ENCODE data around the gene VPREB3. TPM values are rescaled to one million over a fixed set of nuclear protein-coding genes. Genes with fewer than 3 reads are reported as not detected.
A peak's percentile ranks its signal among the peaks of the same experiment; 100 is the strongest.

The VPREB3 gene, protein sequence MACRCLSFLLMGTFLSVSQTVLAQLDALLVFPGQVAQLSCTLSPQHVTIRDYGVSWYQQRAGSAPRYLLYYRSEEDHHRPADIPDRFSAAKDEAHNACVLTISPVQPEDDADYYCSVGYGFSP
- total RNA-seq = not detected

DNA sequence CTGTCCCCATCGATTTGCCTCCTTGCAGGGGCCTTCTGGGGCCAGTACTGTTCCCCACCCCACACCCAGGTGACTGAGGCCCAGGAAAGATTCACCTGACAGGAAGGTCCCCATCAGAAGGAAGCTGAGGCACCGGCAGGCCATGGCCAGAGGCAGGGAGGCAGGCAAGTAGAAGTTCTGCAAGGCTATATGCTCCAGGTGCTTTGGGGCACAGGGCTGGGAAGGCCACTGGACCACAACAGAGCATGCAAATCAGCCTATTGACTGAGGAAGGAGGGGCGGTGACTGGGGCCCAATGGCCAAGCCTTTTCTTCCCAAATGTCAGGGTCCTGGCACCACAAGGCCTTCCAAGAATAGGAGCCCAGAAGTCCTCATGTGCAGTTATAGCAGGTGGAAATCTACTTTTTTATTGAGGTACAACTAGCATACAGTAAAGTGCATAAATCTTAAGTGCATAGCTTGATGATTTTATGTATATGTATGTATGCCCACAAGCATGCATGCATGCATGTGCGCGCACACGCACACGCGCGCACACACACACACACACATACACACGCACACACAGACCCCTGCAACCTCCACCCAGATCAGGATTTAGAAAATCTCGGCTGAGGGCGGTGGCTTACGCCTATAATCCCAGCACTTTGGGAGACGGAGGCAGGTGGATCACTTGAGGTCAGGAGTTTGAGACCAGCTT lies at the start of gene VPREB3:
Gene VPREB3, minus strand, starts transcription at position 206 of the 700 bp plus-strand sequence. Its CDS starts 62 bp downstream, at position 144.
- DNase-seq = no peak

GRCh38 chr22:23803001-23803819 lies 49.0 kb upstream of the VPREB3 start:
- DNase-seq = no peak

DNA sequence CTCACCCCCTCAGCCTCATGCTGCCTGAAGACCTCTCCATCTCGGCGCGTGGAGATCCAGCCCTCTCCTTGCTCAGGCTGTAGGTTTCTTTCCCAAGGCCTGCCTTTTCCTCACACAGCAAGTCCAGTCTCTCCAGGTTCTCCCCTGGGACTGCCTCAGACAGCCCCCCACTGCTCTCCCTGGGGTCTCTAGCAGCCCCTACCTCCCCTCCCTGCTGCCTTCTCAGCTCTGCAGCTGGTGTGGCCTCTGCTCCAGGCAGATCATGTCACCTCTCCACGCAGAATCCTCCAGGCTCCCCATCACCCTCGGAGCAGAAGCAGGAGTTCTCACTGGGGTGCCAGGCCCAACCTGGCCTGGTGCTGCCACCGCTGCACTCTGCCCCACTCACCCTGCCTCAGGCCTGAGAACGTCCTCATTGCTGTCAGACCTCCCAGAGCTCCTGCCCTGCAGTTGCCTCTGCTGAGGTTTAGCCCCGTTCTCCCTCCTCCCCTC lies 47.7 kb upstream of the VPREB3 start:
- DNase-seq = no peak

- no peak for DNase-seq
Measured at GRCh38 chr22:23801238-23801821, 47.1 kb upstream of the VPREB3 start.

DNA sequence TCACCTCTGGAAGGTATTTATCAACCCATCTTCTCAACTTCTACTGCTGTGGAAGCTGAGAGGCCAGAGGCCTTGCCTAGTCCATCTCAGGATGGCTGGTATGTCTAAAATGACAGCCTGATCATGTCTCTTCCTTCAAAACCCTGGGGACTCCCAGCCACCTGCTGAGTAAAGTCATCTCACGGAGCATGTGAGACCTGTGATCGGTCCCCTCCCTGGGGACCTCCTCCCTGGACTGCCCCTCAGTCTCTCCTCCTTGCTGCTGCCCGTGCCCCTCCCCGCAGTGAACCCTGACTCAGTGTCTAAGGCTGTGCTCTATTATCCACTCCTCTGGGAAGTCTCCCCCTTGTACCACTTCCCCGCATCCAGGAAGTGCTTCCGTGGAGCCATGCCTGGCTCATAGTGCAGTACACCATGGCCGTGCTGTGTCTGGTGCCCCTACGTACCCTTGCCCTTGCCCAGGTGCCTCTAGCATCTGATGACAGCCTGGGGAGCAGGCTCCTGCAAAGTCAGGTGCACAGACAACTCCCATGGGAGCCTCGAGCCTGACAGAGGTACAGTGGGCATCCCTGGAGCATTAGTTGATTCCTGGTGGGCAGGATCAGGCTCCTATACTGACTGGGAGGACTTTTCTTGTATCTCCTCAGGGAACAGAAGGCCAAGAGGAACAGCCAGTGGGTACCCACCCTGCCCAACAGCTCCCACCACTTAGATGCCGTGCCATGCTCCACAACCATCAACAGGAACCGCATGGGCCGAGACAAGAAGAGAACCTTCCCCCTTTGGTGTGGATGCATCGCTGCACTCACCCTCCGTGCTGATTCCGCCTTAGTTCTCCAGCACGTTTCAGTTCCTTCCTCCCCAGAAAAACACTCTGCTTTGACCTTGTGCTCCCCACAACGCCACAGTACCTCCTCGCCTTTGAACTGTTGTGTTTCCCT lies 46.3 kb upstream of the VPREB3 start:
- no peak for DNase-seq

DNA sequence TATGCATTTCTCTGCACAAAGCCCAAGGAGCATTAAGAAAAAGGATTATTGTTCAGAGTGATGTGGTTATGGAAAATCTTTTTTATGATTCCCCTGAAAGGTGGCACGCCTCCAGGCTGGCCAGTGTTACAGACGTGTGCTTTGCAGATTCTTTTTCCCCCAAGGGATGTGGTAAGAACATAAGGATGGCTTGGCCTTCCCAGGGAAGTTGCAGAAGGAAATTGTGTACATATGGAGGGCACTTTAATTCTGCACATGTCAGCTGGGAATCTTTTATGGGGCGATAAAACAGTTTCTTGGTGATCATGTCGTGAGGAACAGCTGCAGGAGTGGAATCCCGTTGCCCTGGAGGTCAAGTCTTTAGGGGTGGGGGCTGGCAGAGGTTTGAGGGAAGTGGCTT lies 42.2 kb upstream of the VPREB3 start:
- DNase-seq = peak; percentile 75

DNA sequence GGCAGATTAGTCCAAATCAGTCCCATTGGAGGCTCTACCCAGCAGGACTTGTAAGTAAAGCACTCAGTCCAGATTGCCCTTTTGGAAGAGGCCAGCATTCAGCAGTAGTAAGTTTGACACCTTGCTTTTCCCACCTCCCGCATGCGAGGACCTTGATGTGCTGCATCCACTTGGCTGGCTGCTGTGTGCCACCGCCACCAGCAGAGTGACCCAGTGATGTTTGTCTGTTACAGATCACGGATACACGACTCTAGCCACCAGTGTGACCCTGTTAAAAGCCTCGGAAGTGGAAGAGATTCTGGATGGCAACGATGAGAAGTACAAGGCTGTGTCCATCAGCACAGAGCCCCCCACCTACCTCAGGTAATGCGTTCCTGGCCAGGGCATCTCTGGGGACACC lies 39.1 kb upstream of the VPREB3 start:
- no peak for DNase-seq

DNA sequence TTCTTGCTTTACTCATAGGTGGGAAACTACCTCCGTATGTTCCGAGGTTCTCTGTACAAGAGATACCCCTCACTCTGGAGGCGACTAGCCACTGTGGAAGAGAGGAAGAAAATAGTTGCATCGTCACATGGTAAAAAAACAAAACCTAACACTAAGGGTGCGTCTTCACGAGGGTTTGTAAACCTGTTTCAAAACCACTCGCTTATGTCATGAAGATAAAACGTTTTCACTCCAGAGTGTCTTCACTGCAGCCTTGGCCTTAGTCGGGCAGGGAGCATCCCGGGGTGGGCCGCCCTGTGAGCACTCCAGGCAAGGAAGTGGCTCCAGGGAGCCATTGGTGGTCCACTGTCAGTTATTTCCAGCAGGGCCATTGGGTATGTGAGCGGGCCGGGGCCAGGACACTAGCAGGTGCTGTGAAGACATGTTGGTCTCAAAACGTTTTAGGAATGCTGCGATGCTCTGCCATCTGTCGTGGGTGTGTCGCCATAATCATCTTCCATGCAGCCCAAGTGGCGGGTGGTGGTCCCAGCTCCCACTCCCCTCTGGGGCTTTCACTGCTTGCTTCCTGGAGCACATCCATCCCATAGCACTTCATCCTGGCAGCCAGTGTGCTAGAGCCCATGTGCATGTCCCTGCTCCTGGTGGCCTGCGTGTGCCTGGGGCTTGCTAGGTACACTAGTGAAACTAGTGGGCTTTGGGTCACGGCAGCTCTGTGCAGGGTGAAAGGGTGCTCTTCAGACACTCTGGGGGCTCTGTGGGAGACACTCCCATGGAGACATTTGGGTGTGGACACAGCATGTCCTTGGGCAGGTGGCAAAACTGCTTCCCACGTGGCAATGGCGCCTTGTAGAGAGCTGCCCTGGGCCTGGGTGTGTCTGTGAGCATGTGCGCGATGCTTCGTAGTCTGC lies 37.8 kb upstream of the VPREB3 start:
- no peak for DNase-seq

- peak; percentile 90 for DNase-seq
Measured at GRCh38 chr22:23790819-23791737, 36.9 kb upstream of the VPREB3 start.

DNA sequence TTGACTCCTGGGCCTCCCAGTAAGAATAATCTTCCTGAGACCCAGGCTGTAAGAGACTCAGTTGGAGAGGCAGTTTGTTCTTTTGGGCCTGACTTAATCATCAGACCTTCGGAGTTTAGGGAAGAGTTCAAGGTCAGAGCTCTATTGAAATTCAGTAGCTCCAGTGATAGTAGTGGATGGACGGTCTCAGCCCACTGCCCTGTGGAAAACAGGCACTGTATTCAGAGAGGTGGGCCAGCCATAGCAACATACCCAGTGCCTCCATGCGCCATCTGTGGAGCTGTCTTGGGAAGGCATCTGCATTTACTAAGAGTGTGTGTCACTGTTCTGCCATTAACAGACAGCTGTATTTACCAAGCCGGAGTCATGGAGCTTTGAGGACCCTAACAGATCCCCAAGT lies 35.4 kb upstream of the VPREB3 start:
- no peak for DNase-seq

- no peak for DNase-seq
Measured at GRCh38 chr22:23789121-23789520, 34.9 kb upstream of the VPREB3 start.

- no peak for DNase-seq
Measured at GRCh38 chr22:23787910-23788309, 33.7 kb upstream of the VPREB3 start.

DNA sequence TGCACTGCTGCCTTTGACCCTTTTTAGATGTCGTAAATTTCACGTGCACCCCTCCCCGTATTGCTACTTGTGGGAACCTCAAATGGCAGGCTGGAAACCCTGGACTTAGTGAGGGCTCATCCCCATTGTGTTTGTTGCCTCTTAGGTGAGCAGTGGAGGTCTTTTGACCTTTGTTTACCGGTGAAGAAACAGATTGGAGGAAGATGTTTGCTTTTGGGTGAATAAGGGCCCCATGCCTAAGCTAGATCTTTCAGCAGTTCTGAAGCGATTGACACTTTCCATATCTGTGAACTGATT lies 33.3 kb upstream of the VPREB3 start:
- no peak for DNase-seq

DNA sequence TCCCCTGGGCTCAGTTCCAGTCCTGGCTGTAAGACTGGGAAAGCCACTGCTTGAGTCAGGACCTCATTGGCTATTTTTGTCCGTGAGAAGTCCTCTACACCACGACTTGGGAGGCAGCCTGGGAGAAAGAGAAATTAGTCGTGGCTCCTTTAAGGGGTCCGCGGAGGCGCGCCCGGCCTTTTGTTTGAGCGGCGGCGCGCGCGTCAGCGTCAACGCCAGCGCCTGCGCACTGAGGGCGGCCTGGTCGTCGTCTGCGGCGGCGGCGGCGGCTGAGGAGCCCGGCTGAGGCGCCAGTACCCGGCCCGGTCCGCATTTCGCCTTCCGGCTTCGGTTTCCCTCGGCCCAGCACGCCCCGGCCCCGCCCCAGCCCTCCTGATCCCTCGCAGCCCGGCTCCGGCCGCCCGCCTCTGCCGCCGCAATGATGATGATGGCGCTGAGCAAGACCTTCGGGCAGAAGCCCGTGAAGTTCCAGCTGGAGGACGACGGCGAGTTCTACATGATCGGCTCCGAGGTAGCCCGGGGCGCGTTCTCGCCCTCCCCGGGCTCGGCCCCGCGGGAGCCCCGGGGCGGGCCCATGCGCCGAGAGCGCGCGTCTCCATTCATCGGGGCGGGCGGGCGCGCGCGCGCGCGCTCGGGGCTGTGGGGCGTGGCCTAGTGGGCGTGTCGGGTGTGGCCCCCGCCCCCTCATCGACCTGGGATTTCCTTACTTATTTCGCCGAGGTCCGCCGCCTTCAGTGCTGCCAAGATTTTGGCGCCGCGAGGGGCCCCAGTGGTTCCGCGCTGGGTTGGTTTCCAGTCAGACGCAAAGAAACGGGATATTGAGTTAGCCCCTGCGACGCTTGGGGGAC lies 32.8 kb upstream of the VPREB3 start, which contains the start of gene SMARCB1:
Gene SMARCB1, plus strand, starts transcription at position 215 of the 848 bp plus-strand sequence. Its CDS starts 204 bp downstream, at position 419.
- peak; percentile 80 for DNase-seq

DNA sequence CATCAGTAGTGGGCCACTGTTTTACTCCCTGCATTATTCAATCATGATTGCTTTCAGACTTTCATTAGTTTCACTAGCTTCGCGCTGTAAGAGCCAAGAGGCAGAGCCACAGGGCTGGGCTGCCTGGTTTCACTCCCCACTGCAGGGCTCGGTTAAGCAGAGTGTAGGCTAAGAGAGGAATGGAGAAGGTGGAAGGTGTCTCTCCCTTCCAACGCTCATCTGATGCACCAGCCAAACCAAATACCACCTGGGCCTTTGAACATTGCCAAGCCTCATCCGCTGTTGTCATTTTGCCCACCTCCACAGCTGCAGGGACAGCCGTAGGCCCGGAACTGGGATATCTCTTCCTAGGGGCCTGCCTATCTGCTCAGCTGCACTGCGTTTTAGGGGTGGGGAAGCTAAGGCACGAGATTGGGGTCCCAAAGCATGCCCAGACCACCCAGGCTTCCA lies 32.1 kb upstream of the VPREB3 start:
- no peak for DNase-seq

DNA sequence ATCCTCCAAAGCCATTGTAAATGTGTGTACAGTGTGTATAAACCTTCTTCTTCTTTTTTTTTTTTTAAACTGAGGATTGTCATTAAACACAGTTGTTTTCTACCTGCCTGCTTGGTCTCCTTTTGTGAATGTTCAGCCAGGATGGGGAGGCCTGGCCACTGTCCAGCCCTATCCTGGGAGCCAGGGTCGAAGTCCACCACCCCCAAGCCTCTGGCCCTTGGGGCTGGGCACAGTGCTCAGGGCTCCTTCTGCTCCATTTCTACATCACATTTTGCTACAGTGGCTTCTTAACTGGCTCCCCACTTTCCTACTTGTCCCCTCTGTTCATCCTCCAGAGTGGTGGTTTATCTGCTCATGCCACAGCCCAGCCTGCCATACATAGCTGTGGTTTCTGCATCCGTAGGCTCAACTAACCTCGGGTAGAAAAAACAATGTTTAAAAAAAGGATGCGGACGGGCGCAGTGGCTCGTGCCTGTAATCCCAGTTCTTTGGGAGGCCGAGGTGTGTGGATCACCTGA lies 30.0 kb upstream of the VPREB3 start:
- no peak for DNase-seq

GRCh38 chr22:23783265-23784150 lies 29.3 kb upstream of the VPREB3 start:
- no peak for DNase-seq

Data from skin of body (tissue), 2 donors.